NCI-H2107 treated with DMSO at 0.1 percent for 48 hours (cell line): ENCODE results near the gene PLK2.

Experiments used
- DNase-seq: peaks from one replicate; lab custom pipeline; 2025; ENCODE audit not compliant: unreplicated experiment; lab: John Stamatoyannopoulos, UW

Gene PLK2

GRCh38 chr5:58481066-58481676, 21.3 kb upstream of the PLK2 start:
- DNase-seq: no peak

- DNase-seq: no peak
Measured at GRCh38 chr5:58477760-58478376, 18.0 kb upstream of the PLK2 start.

GRCh38 chr5:58475404-58475803, 15.5 kb upstream of the PLK2 start:
- DNase-seq: no peak

- no peak for DNase-seq
Measured at GRCh38 chr5:58469896-58470295, 10.0 kb upstream of the PLK2 start.

GRCh38 chr5:58466939-58467338, 7.1 kb upstream of the PLK2 start:
- DNase-seq: no peak

GRCh38 chr5:58462623-58463230, 2.8 kb upstream of the PLK2 start:
- DNase-seq: no peak

GRCh38 chr5:58462154-58462553, 2.3 kb upstream of the PLK2 start:
- no peak for DNase-seq

GRCh38 chr5:58460732-58461286, 923 bp upstream of the PLK2 start:
- DNase-seq: peak; percentile 42

- no peak for DNase-seq
Measured at GRCh38 chr5:58459146-58460001, 512 bp downstream of the PLK2 start.

GRCh38 chr5:58458743-58459145, 1.1 kb downstream of the PLK2 start:
- no peak for DNase-seq

- DNase-seq: no peak
Measured at GRCh38 chr5:58458141-58458742, 1.6 kb downstream of the PLK2 start.

GRCh38 chr5:58457050-58457449, 2.8 kb downstream of the PLK2 start:
- no peak for DNase-seq

- no peak for DNase-seq
Measured at GRCh38 chr5:58456486-58456885, 3.4 kb downstream of the PLK2 start.

- DNase-seq: no peak
Measured at GRCh38 chr5:58456026-58456425, 3.9 kb downstream of the PLK2 start.

GRCh38 chr5:58455480-58455879, 4.4 kb downstream of the PLK2 start:
- no peak for DNase-seq

GRCh38 chr5:58455066-58455465, 4.8 kb downstream of the PLK2 start:
- DNase-seq: no peak

GRCh38 chr5:58454025-58454424, 5.9 kb downstream of the PLK2 start:
- DNase-seq: no peak

GRCh38 chr5:58453306-58453705, 6.6 kb downstream of the PLK2 start:
- DNase-seq: no peak

GRCh38 chr5:58452566-58453258, 7.2 kb downstream of the PLK2 start:
- no peak for DNase-seq
